IMR-90 (cell line): ENCODE results near the gene IDH3G. TPM values are rescaled to one million over a fixed set of nuclear protein-coding genes. Genes with fewer than 3 reads are reported as not detected.

ENCODE experiments used
- ATAC-seq: fragments of 200-7000 bp; cut with Tn5 transposase; 2 replicates; pipeline ENCODE4 v1.9.1; 2020; ENCODE audit warnings: low read depth, mild to moderate bottlenecking, moderate library complexity
- BruUV-seq: library from RNA; stranded (reverse); fragments of 400-500 nt; replicated peaks from 2 replicates; lab custom pipeline; 2021; lab: Mats Ljungman, UMichigan
- CTCF ChIA-PET: fragments of 300-600 bp; formaldehyde crosslinking; extraction: SDS; loops from one replicate; lab custom pipeline; 2021; ENCODE audit warnings: antibody characterized with exemption; lab: Yijun Ruan, JAX
- POLR2A ChIA-PET: fragments of 300-600 bp; sonication (Branson Sonifier 250); formaldehyde crosslinking; loops from one replicate; lab custom pipeline; 2022; ENCODE audit warnings: antibody characterized with exemption; ENCODE audit not compliant: unreplicated experiment; lab: Charles Lee
- DNase-seq: peaks from one replicate; pipeline ENCODE4 v3.0.0; 2013
- H2AFZ ChIP-seq: replicated peaks from 2 replicates; pipeline ENCODE3; 2013; ENCODE audit warnings: low read length, mild to moderate bottlenecking; ENCODE audit not compliant: poor library complexity
- H2AK5ac ChIP-seq: 2 replicates; pipeline ENCODE4 v1.6.1; 2013; ENCODE audit warnings: low read depth, low read length, inconsistent platforms
- H2AK9ac ChIP-seq: replicated peaks from 2 replicates; pipeline ENCODE3; 2013; ENCODE audit warnings: mild to moderate bottlenecking, low read depth, low read length, moderate library complexity; ENCODE audit not compliant: poor library complexity
- H2BK120ac ChIP-seq: 2 replicates; pipeline ENCODE4 v1.6.1; 2013; ENCODE audit warnings: low read depth, low read length, inconsistent platforms
- H2BK15ac ChIP-seq: 3 replicates; pipeline ENCODE4 v1.6.1; 2013; ENCODE audit warnings: low read depth, low read length, inconsistent platforms
- H2BK20ac ChIP-seq: 2 replicates; pipeline ENCODE4 v1.6.1; 2013; ENCODE audit warnings: low read depth, mild to moderate bottlenecking, inconsistent platforms, low read length, moderate library complexity
- H2BK5ac ChIP-seq: 2 replicates; pipeline ENCODE4 v1.6.1; 2013; ENCODE audit warnings: mild to moderate bottlenecking, low read depth, low read length, inconsistent platforms; ENCODE audit not compliant: poor library complexity, severe bottlenecking
- H3K14ac ChIP-seq: replicated peaks from 2 replicates; pipeline ENCODE4 v1.6.1; 2013; ENCODE audit warnings: low read depth, low read length, inconsistent platforms
- H3K18ac ChIP-seq: 2 replicates; pipeline ENCODE4 v1.6.1; 2013; ENCODE audit warnings: low read depth, low read length, control low read depth
- H3K23ac ChIP-seq: 2 replicates; pipeline ENCODE4 v1.6.1; 2013; ENCODE audit warnings: low read depth, low read length, inconsistent platforms
- H3K27ac ChIP-seq: 2 replicates; pipeline ENCODE4 v1.5.1; 2013; ENCODE audit warnings: mild to moderate bottlenecking, control low read depth, low read length; ENCODE audit not compliant: insufficient read depth
- H3K27me3 ChIP-seq: 2 replicates; pipeline ENCODE4 v1.6.1; 2013; ENCODE audit warnings: low read length; ENCODE audit not compliant: control insufficient read depth, insufficient read depth
- H3K36me3 ChIP-seq: 2 replicates; pipeline ENCODE4 v1.6.1; 2013; ENCODE audit warnings: low read length, mixed read lengths; ENCODE audit not compliant: control insufficient read depth, insufficient read depth
- H3K4ac ChIP-seq: 2 replicates; pipeline ENCODE4 v1.6.1; 2013; ENCODE audit warnings: low read depth, low read length, inconsistent platforms
- H3K4me1 ChIP-seq: 2 replicates; pipeline ENCODE4 v1.6.1; 2013; ENCODE audit warnings: low read length, mixed read lengths; ENCODE audit not compliant: control insufficient read depth, insufficient read depth
- H3K4me2 ChIP-seq: 2 replicates; pipeline ENCODE4 v1.6.1; 2013; ENCODE audit warnings: low read depth, mild to moderate bottlenecking, control low read depth, low read length, moderate library complexity
- H3K4me3 ChIP-seq: 2 replicates; pipeline ENCODE4 v1.5.1; 2013; ENCODE audit warnings: low read depth, mild to moderate bottlenecking, control low read depth, low read length, moderate library complexity; ENCODE audit not compliant: insufficient read depth
- H3K56ac ChIP-seq: 2 replicates; pipeline ENCODE4 v1.6.1; 2013; ENCODE audit warnings: low read length, inconsistent platforms; ENCODE audit not compliant: insufficient read depth; ENCODE audit errors: extremely low read depth
- H3K79me1 ChIP-seq, 2 experiments: 2 replicates each; pipeline ENCODE4 v1.6.1; 2013; ENCODE audit warnings: low read length in 2 of 2, inconsistent platforms in 1 of 2, low read depth in 1 of 2
- H3K9ac ChIP-seq: 2 replicates; pipeline ENCODE4 v1.6.1; 2013; ENCODE audit warnings: low read depth, low read length, control low read depth
- H3K9me1 ChIP-seq: 2 replicates; pipeline ENCODE4 v1.6.1; 2013; ENCODE audit warnings: low read length, inconsistent platforms; ENCODE audit not compliant: insufficient read depth
- H3K9me3 ChIP-seq: 2 replicates; pipeline ENCODE4 v1.6.1; 2013; ENCODE audit warnings: low read length; ENCODE audit not compliant: control insufficient read depth, insufficient read depth
- H4K20me1 ChIP-seq: 2 replicates; pipeline ENCODE4 v1.6.1; 2013; ENCODE audit warnings: low read length, inconsistent platforms; ENCODE audit not compliant: insufficient read depth
- H4K5ac ChIP-seq: 2 replicates; pipeline ENCODE4 v1.6.1; 2013; ENCODE audit warnings: mild to moderate bottlenecking, low read depth, low read length, control low read depth
- H4K8ac ChIP-seq, 2 experiments: 2 replicates each; pipeline ENCODE4 v1.6.1; 2013; ENCODE audit warnings: low read depth in 2 of 2, low read length in 2 of 2, control low read depth in 1 of 2, inconsistent platforms in 1 of 2
- H4K91ac ChIP-seq: 2 replicates; pipeline ENCODE4 v1.6.1; 2013; ENCODE audit warnings: low read depth, low read length, inconsistent platforms; ENCODE audit not compliant: insufficient read depth
- BHLHE40 ChIP-seq: fragments of 150-350 bp; IDR thresholded peaks from 2 replicates; pipeline ENCODE4 v1.6.1; 2016; ENCODE audit warnings: mild to moderate bottlenecking, low read depth, low read length
- CEBPB ChIP-seq: IDR thresholded peaks from 2 replicates; pipeline ENCODE4 v1.6.1; 2012; ENCODE audit warnings: low read depth, low read length, improper control_type of control experiment
- ELK1 ChIP-seq: fragments of 150-350 bp; IDR thresholded peaks from 2 replicates; pipeline ENCODE4 v1.6.1; 2016; ENCODE audit warnings: low read depth, mild to moderate bottlenecking, low read length, moderate library complexity, borderline replicate concordance
- MAFK ChIP-seq: IDR thresholded peaks from 2 replicates; pipeline ENCODE4 v1.6.1; 2012; ENCODE audit warnings: low read depth, low read length, improper control_type of control experiment
- MAZ ChIP-seq: IDR thresholded peaks from 2 replicates; pipeline ENCODE4 v1.6.1; 2012; ENCODE audit warnings: low read depth, mild to moderate bottlenecking, low read length, improper control_type of control experiment, moderate library complexity, borderline replicate concordance
- NFE2L2 ChIP-seq: fragments of 150-350 bp; IDR thresholded peaks from 2 replicates; pipeline ENCODE4 v1.6.1; 2016; ENCODE audit warnings: low read depth, mild to moderate bottlenecking, low read length
- POLR2A ChIP-seq: IDR thresholded peaks from 2 replicates; pipeline ENCODE4 v1.6.1; 2012; ENCODE audit warnings: mild to moderate bottlenecking, low read depth, low read length
- RCOR1 ChIP-seq: IDR thresholded peaks from 2 replicates; pipeline ENCODE4 v1.6.1; 2012; ENCODE audit warnings: mild to moderate bottlenecking, low read length, improper control_type of control experiment; ENCODE audit not compliant: insufficient replicate concordance
- RFX5 ChIP-seq: IDR thresholded peaks from 2 replicates; pipeline ENCODE4 v1.8.0; 2012; ENCODE audit warnings: low read depth, mild to moderate bottlenecking, low read length, moderate library complexity
- SMC3 ChIP-seq: fragments of 150-350 bp; IDR thresholded peaks from 2 replicates; pipeline ENCODE4 v1.6.1; 2016; ENCODE audit warnings: low read depth, mild to moderate bottlenecking, antibody characterized with exemption, low read length, moderate library complexity
- USF2 ChIP-seq: fragments of 150-350 bp; IDR thresholded peaks from 2 replicates; pipeline ENCODE4 v1.6.1; 2017; ENCODE audit warnings: mild to moderate bottlenecking, antibody characterized with exemption, low read length, low read depth
- WGBS, 2 experiments: methylation state at CpG; one replicate each; pipeline versions ENCODE4 v1.1.5 to v1.1.7; 2013; ENCODE audit warnings: missing lambda C conversion rate in 2 of 2; ENCODE audit not compliant: insufficient read length in 1 of 2; ENCODE audit errors: extremely low coverage in 2 of 2; 5-methylcytosine and 5-hydroxymethylcytosine counted together
- dilution Hi-C: fragments of 300-500 bp; cut with HindIII; formaldehyde crosslinking; loops from one replicate; pipeline ENCODE4 v1.14.3; 2018; ENCODE audit warnings: low sequenced_read_pairs; ENCODE audit not compliant: unreplicated experiment
- in situ Hi-C: fragments of 300-500 bp; cut with MboI; formaldehyde crosslinking; loops from 3 replicates; pipeline ENCODE4 v1.14.3; 2019; ENCODE audit warnings: low sequenced_read_pairs, inconsistent platforms, mixed read lengths
- intact Hi-C: fragments of 100-400 bp; cut with micrococcal nuclease; formaldehyde crosslinking; loops from 2 replicates; pipeline ENCODE4 v1.10.0; 2022
- polyA plus RNA-seq, 3 experiments: library from polyadenylated mRNA; depleted of rRNA; stranded (reverse); fragments of >200 nt; gene quantifications; 2 replicates each; pipeline ENCODE4 v1.2.3, GENCODE V29; 2012; ENCODE audit warnings: low replicate concordance in 1 of 3
- total RNA-seq: library from RNA; depleted of rRNA; stranded (reverse); fragments of >200 nt; gene quantifications from 2 replicates; pipeline ENCODE4 v1.2.3, GENCODE V29; 2012

Gene IDH3G
- total and polyA plus RNA-seq, 2 of the 4 experiments (the other 2 are of a cell fraction): 79.4 to 85.7 TPM

GRCh38 chrX:153767674-153768055 lies 26.5 kb downstream of the IDH3G start:
- no peak overlapping the region for H4K91ac ChIP-seq
- intact Hi-C loops: no loop called here

More at GRCh38 chrX:153767674-153768055, 26.5 kb downstream of the IDH3G start:
- Histone ChIP-seq H2BK5ac (no peak overlapping the region), H3K27ac (no peak overlapping the region), H2BK20ac (no peak overlapping the region), H4K8ac (no peak overlapping the region), H4K20me1 (no peaks in the 10 kb centered on the region; the same call in 1 of the 2 replicates), H4K5ac (no peak overlapping the region), H3K9ac (no peak overlapping the region), H3K4me3 (no peak overlapping the region), H3K23ac (no peak overlapping the region), H3K4me2 (no peak overlapping the region), H3K4me1 (peaks cover 17% of the 10 kb centered on the region), H3K9me3 (no peaks in the 10 kb centered on the region; the same call in 1 of the 2 replicates), H3K56ac (no peak overlapping the region), H2AFZ (no peak overlapping the region), H3K27me3 (no peaks in the 10 kb centered on the region), H3K18ac (no peak overlapping the region), H3K36me3 (no peaks in the 10 kb centered on the region; the same call in 1 of the 2 replicates), H2BK120ac (no peak overlapping the region), H2AK5ac (no peak overlapping the region), H3K14ac (no peak overlapping the region), H2BK15ac (no peak overlapping the region), H3K79me1 (peaks cover 0 to 17% of the 10 kb centered on the region in 2 experiments; a peak in 2 of 4 replicates), H3K4ac (no peak overlapping the region), H2AK9ac (no peak overlapping the region), H3K9me1 (no peaks in the 10 kb centered on the region)
- no peak for DNase-seq
- POLR2A ChIA-PET: no interaction called here
- ATAC-seq: no peak
- TF ChIP-seq MAFK: no peak
- TF ChIP-seq MAZ: no peak
- TF ChIP-seq USF2: no peak
- no peak for TF ChIP-seq ELK1
- TF ChIP-seq POLR2A: no peak
- no peak for TF ChIP-seq RCOR1
- no peak for TF ChIP-seq NFE2L2
- TF ChIP-seq CEBPB: no peak
- TF ChIP-seq BHLHE40: no peak
- no peak for TF ChIP-seq SMC3
- TF ChIP-seq RFX5: no peak
- dilution Hi-C loops: no loop called here
- 80% methylated on average over 4 of the region's 20 CpGs; no CpG with 5 or more reads in 1 of the 2 experiments for WGBS, 2 experiments
- in situ Hi-C loops: loop anchor here (10.0 kb wide), 1 partner anchor 197 kb away; no protein-coding TSS in a partner anchor
- CTCF ChIA-PET: no interaction called here
- BruUV-seq: no TSS peak
